K562 (cell line): Measurements from ENCODE around the gene KRT26. TPM values are rescaled to one million over a fixed set of nuclear protein-coding genes. Genes with fewer than 3 reads are reported as not detected.

Source experiments
- BMI1 ChIP-seq: fragments of 150-350 bp; IDR thresholded peaks from 2 replicates; pipeline ENCODE4 v1.6.1; 2014; ENCODE audit warnings: low read length
- CBFA2T3 ChIP-seq: fragments of 450-650 bp; IDR thresholded peaks from 2 replicates; pipeline ENCODE4 v1.6.1; 2017
- EP300 ChIP-seq: IDR thresholded peaks from 2 replicates; pipeline ENCODE4 v1.6.1; 2012; ENCODE audit warnings: low read length, improper control_type of control experiment
- ERF ChIP-seq: fragments of 450-650 bp; formaldehyde crosslinking; IDR thresholded peaks from 2 replicates; pipeline ENCODE4 v1.4.0; 2020; ENCODE audit warnings: mild to moderate bottlenecking, mixed read lengths
- FOXJ3 ChIP-seq: sonication (generic); formaldehyde crosslinking; IDR thresholded peaks from 2 replicates; pipeline ENCODE4 v1.4.0; 2020; ENCODE audit warnings: mild to moderate bottlenecking, missing genetic modification reagents
- HDAC6 ChIP-seq: IDR thresholded peaks from 2 replicates; pipeline ENCODE4 v1.6.1; 2012; ENCODE audit warnings: low read depth, mild to moderate bottlenecking, control low read depth, inconsistent platforms, low read length, moderate library complexity
- HMGN3 ChIP-seq: IDR thresholded peaks from 2 replicates; pipeline ENCODE4 v1.6.1; 2011; ENCODE audit warnings: borderline replicate concordance, low read depth, mild to moderate bottlenecking, mixed read lengths, low read length; ENCODE audit not compliant: insufficient read length; ENCODE audit errors: extremely low read depth
- KAT8 ChIP-seq: fragments of 450-650 bp; IDR thresholded peaks from 2 replicates; pipeline ENCODE4 v1.6.1; 2016; ENCODE audit warnings: low read depth, mild to moderate bottlenecking
- MTA3 ChIP-seq: fragments of 450-650 bp; formaldehyde crosslinking; IDR thresholded peaks from 2 replicates; pipeline ENCODE4 v1.6.1; 2017; ENCODE audit warnings: mild to moderate bottlenecking, borderline replicate concordance
- NR2C1 ChIP-seq, 2 experiments: fragments of 450-650 bp; IDR thresholded peaks; 2 replicates each; pipeline ENCODE4 v1.6.1; 2017; ENCODE audit warnings: mild to moderate bottlenecking in 2 of 2, antibody characterized with exemption in 1 of 2, inconsistent platforms in 1 of 2, missing compliant biosample characterization in 1 of 2, missing genetic modification characterization in 1 of 2
- NR2C2 ChIP-seq, 2 experiments: fragments of 200-800 bp in 1 of 2; sonication (Bioruptor generic) in 1 of 2; sonication (generic) in 1 of 2; formaldehyde crosslinking in 1 of 2; IDR thresholded peaks; 2 replicates each; pipeline versions ENCODE4 v1.6.1 to v1.8.0; 2016 to 2022; ENCODE audit warnings: mild to moderate bottlenecking in 1 of 2, missing compliant biosample characterization in 1 of 2, missing genetic modification characterization in 1 of 2, missing genetic modification reagents in 1 of 2
- RBBP5 ChIP-seq: fragments of 200-600 bp; sonication (generic); IDR thresholded peaks from 2 replicates; pipeline ENCODE4 v1.6.1; 2012; ENCODE audit warnings: borderline replicate concordance, mild to moderate bottlenecking, low read length, control low read depth, inconsistent platforms; ENCODE audit not compliant: insufficient read depth, poor library complexity, severe bottlenecking
- RBM17 ChIP-seq: fragments of 200-400 bp; formaldehyde crosslinking; IDR thresholded peaks from 2 replicates; pipeline ENCODE4 v1.6.1; 2017; ENCODE audit warnings: low read depth, mild to moderate bottlenecking, low read length, borderline replicate concordance
- SLC30A9 ChIP-seq: fragments of 250-450 bp; sonication (Bioruptor Pico); IDR thresholded peaks from 2 replicates; pipeline ENCODE4 v1.8.0; 2022; ENCODE audit warnings: mild to moderate bottlenecking, moderate library complexity
- SMARCB1 ChIP-seq: IDR thresholded peaks from 2 replicates; pipeline ENCODE4 v1.6.1; 2011; ENCODE audit warnings: improper control_type of control experiment, low read depth; ENCODE audit not compliant: insufficient read length
- YBX1 ChIP-seq: fragments of 450-650 bp; IDR thresholded peaks from 2 replicates; pipeline ENCODE4 v1.7.1; 2016; ENCODE audit warnings: mild to moderate bottlenecking
- ZFX ChIP-seq: sonication (generic); formaldehyde crosslinking; IDR thresholded peaks from 2 replicates; pipeline ENCODE4 v1.8.0; 2022; ENCODE audit warnings: mild to moderate bottlenecking, missing genetic modification reagents, moderate library complexity
- ZNF551 ChIP-seq: fragments of 250-450 bp; sonication (Bioruptor Pico); IDR thresholded peaks from 2 replicates; pipeline ENCODE4 v1.5.0; 2021; ENCODE audit warnings: mild to moderate bottlenecking, moderate library complexity
- ZNF644 ChIP-seq: fragments of 200-800 bp; sonication (Bioruptor generic); IDR thresholded peaks from 2 replicates; pipeline ENCODE4 v1.6.1; 2016; ENCODE audit warnings: low read depth, missing genetic modification characterization, missing compliant biosample characterization
- polyA plus RNA-seq, 8 experiments: library from polyadenylated mRNA; depleted of rRNA in 4 of 8; stranded (reverse) in 5 of 8; unstranded in 3 of 8; fragments of >200 nt; fragmentation: Nextera tagmentation in 2 of 8; fragmentation: Illumina TruSeq in 1 of 8; extraction: Ambion mirVana in 2 of 8; extraction: Trizol in 1 of 8; gene quantifications; 2 replicates each; pipeline versions ENCODE4 v1.2.1 to v1.2.3, GENCODE V29; 2011 to 2014; ENCODE audit warnings: inconsistent platforms in 1 of 8, missing spikeins in 1 of 8
- total RNA-seq, 7 experiments: library from RNA; depleted of rRNA in 6 of 7; stranded (reverse); fragments of >200 nt in 6 of 7; fragmentation: Illumina TruSeq in 2 of 7; extraction: Trizol in 2 of 7; gene quantifications; 2 replicates each; pipeline versions ENCODE4 v1.2.1 to v1.2.3, GENCODE V29; 2011 to 2021; ENCODE audit warnings: low replicate concordance in 1 of 7
- TF ChIP-seq, protein P1 (sequence below): sonication (generic); formaldehyde crosslinking; IDR thresholded peaks from 2 replicates; pipeline ENCODE4 v1.8.1; 2022; ENCODE audit warnings: missing genetic modification reagents
- TF ChIP-seq, protein P2 (sequence below), 2 experiments: fragments of 150-350 bp in 1 of 2; IDR thresholded peaks; 2 replicates each; pipeline ENCODE4 v1.6.1; 2012 to 2016; ENCODE audit warnings: low read depth in 2 of 2, low read length in 2 of 2, mild to moderate bottlenecking in 1 of 2, moderate library complexity in 1 of 2
- TF ChIP-seq, protein P3 (sequence below): fragments of 450-650 bp; IDR thresholded peaks from 2 replicates; pipeline ENCODE4 v1.6.1; 2016; ENCODE audit warnings: mild to moderate bottlenecking

Gene KRT26
- total and polyA plus RNA-seq, 9 of the 15 experiments (the other 6 are each of a cell fraction or from before 2014, with no cell fraction given), result not detected

DNA sequence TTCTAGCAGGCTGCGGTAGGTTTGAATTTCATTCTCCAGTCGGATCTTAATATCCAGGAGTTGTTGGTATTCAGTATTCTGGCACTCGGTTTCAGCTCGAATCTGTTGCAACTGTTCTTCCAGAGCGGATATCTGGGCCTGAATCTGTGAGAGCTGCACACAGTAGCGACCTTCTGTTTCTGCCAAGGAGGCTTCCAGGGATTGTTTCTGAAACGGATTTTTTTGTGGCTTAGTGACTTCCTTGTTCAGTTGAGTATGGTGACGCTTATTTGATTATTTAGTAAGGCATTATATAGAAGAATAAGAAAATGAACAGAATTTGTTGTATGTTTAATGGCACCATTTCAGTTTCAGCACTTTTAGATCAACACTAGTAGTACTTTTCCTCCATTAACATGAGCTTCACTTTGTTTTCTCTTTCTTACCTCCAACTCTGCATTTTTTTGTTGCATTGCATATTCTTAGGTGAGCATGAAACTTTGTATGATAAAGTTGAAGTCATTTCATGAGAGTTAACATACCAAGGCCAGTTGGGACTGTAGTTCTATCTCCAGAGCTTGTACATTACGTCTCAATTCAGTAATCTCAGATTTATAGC is 47.6 kb upstream of the KRT26 start (continued):
- TF ChIP-seq SMARCB1 (no peak), FOXJ3 (no peak), ZNF551 (CRISPR knock-in tag) (no peak), HDAC6 (no peak), SLC30A9 (CRISPR knock-in tag) (no peak), EP300 (no peak), NR2C1 (IDR thresholded peaks at IDR 0.05) (no peak), NR2C1 (tag; IDR thresholded peaks at IDR 0.05) (no peak), RBM17 (no peak), ZFX (CRISPR knock-in tag) (peak; percentile 41), KAT8 (no peak), NR2C2 (CRISPR knock-in tag; IDR thresholded peaks at IDR 0.05) (no peak), NR2C2 (tag; IDR thresholded peaks at IDR 0.05) (peak; percentile 38; the same call in 1 of the 2 replicates), ERF (no peak), HMGN3 (no peak), CBFA2T3 (no peak), ZNF644 (tag) (0 out of 2 replicates have a peak, but pooled peaks have one; percentile 32), BMI1 (no peak), YBX1 (no peak), RBBP5 (no peak), MTA3 (no peak)
- TF ChIP-seq, protein P1, sequence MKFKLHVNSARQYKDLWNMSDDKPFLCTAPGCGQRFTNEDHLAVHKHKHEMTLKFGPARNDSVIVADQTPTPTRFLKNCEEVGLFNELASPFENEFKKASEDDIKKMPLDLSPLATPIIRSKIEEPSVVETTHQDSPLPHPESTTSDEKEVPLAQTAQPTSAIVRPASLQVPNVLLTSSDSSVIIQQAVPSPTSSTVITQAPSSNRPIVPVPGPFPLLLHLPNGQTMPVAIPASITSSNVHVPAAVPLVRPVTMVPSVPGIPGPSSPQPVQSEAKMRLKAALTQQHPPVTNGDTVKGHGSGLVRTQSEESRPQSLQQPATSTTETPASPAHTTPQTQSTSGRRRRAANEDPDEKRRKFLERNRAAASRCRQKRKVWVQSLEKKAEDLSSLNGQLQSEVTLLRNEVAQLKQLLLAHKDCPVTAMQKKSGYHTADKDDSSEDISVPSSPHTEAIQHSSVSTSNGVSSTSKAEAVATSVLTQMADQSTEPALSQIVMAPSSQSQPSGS (CRISPR knock-in tag), result no peak
- TF ChIP-seq, protein P2, sequence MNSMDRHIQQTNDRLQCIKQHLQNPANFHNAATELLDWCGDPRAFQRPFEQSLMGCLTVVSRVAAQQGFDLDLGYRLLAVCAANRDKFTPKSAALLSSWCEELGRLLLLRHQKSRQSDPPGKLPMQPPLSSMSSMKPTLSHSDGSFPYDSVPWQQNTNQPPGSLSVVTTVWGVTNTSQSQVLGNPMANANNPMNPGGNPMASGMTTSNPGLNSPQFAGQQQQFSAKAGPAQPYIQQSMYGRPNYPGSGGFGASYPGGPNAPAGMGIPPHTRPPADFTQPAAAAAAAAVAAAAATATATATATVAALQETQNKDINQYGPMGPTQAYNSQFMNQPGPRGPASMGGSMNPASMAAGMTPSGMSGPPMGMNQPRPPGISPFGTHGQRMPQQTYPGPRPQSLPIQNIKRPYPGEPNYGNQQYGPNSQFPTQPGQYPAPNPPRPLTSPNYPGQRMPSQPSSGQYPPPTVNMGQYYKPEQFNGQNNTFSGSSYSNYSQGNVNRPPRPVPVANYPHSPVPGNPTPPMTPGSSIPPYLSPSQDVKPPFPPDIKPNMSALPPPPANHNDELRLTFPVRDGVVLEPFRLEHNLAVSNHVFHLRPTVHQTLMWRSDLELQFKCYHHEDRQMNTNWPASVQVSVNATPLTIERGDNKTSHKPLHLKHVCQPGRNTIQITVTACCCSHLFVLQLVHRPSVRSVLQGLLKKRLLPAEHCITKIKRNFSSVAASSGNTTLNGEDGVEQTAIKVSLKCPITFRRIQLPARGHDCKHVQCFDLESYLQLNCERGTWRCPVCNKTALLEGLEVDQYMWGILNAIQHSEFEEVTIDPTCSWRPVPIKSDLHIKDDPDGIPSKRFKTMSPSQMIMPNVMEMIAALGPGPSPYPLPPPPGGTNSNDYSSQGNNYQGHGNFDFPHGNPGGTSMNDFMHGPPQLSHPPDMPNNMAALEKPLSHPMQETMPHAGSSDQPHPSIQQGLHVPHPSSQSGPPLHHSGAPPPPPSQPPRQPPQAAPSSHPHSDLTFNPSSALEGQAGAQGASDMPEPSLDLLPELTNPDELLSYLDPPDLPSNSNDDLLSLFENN (IDR thresholded peaks at IDR 0.05; ENCODE audit: low read depth in 2 of 2, low read length in 2 of 2), result no peak
- TF ChIP-seq, protein P3, sequence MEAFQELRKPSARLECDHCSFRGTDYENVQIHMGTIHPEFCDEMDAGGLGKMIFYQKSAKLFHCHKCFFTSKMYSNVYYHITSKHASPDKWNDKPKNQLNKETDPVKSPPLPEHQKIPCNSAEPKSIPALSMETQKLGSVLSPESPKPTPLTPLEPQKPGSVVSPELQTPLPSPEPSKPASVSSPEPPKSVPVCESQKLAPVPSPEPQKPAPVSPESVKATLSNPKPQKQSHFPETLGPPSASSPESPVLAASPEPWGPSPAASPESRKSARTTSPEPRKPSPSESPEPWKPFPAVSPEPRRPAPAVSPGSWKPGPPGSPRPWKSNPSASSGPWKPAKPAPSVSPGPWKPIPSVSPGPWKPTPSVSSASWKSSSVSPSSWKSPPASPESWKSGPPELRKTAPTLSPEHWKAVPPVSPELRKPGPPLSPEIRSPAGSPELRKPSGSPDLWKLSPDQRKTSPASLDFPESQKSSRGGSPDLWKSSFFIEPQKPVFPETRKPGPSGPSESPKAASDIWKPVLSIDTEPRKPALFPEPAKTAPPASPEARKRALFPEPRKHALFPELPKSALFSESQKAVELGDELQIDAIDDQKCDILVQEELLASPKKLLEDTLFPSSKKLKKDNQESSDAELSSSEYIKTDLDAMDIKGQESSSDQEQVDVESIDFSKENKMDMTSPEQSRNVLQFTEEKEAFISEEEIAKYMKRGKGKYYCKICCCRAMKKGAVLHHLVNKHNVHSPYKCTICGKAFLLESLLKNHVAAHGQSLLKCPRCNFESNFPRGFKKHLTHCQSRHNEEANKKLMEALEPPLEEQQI, result no peak
